ENCODE measurements around the gene NPC1.

- TF ChIP-seq CTCF (conservative IDR thresholded peaks at IDR 0.05) (no peak), EZH2 (IDR thresholded peaks at IDR 0.05; ENCODE audit: low read depth) (no peak)
Observed at GRCh38 chr18:23536204-23536603, 50.1 kb downstream of the NPC1 start.

All from PC-9 (cell line).